C4-2B (cell line): ENCODE results near the gene SHC2.

Experiments used
- CTCF ChIP-seq: fragments of 450-650 bp; conservative IDR thresholded peaks from 2 replicates; pipeline ENCODE4 v1.5.1; 2017; ENCODE audit warnings: mild to moderate bottlenecking
- ZFX ChIP-seq: fragments of 450-650 bp; IDR thresholded peaks from 2 replicates; pipeline ENCODE4 v1.6.1; 2017

- TF ChIP-seq CTCF (no peak), ZFX (no peak)
These were observed 35.4 kb upstream of the SHC2 start, which contains the start of gene MADCAM1 for GRCh38 chr19:496112-496665.
